ENCODE measurements around the gene NHSL1. TPM values are rescaled to one million over a fixed set of nuclear protein-coding genes. Genes with fewer than 3 reads are reported as not detected.

The NHSL1 gene
- total RNA-seq, 2 donors from 2014 or later = 82.8 to 94.8 TPM

GRCh38 chr6:138417493-138418117 lies 81.7 kb downstream of the NHSL1 start:
- DNase-seq = no peak
- no peak for TF ChIP-seq CTCF (IDR thresholded peaks at IDR 0.05)
- no peaks in the 10 kb centered on the region for H3K36me3 ChIP-seq
- no peak overlapping the region for H3K9ac ChIP-seq (ENCODE audit: low read depth in 2 of 2, low read length in 2 of 2)
- H3K27ac ChIP-seq = no peak overlapping the region
- no peaks in the 10 kb centered on the region for H3K27me3 ChIP-seq
- H3K9me3 ChIP-seq = no peaks in the 10 kb centered on the region
- H3K4me1 ChIP-seq = no peaks in the 10 kb centered on the region
- intact Hi-C loops (cut with DNase I) = no loop called here
- no peak overlapping the region for H3K4me3 ChIP-seq

- Histone ChIP-seq H3K27me3 (no peaks in the 10 kb centered on the region), H3K4me3 (no peak overlapping the region), H3K9ac (ENCODE audit: low read depth in 2 of 2, low read length in 2 of 2) (no peak overlapping the region), H3K9me3 (no peaks in the 10 kb centered on the region), H3K27ac (no peak overlapping the region), H3K36me3 (no peaks in the 10 kb centered on the region), H3K4me1 (no peaks in the 10 kb centered on the region)
- no peak for DNase-seq
- no peak for TF ChIP-seq CTCF (IDR thresholded peaks at IDR 0.05)
- intact Hi-C loops (cut with DNase I) = no loop called here
Observed at GRCh38 chr6:138416206-138416605, 83.1 kb downstream of the NHSL1 start.

DNA sequence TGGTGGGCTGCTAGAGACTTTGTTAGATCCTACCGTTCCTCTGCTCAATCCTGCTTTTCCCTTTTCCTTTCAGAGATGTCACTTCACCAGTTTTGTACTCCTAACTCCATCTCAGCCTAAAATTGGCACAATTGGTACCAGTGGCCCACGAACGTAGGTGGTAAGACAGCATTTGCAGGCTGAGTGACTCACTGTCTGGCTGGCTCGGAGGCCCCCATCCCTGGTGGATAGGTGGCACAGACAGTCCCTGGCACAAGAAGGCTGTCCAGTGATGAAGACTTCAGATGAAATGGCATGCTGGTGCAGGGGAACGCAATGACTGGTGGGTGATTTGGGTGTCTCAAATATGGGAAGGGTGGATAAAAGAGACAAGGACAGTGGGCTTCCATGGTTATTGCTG lies 84.2 kb downstream of the NHSL1 start:
- no peaks in the 10 kb centered on the region for H3K4me1 ChIP-seq
- H3K4me3 ChIP-seq = no peak overlapping the region
- DNase-seq = no peak
- H3K9me3 ChIP-seq = no peaks in the 10 kb centered on the region
- no peaks in the 10 kb centered on the region for H3K27me3 ChIP-seq
- intact Hi-C loops (cut with DNase I) = no loop called here
- H3K27ac ChIP-seq = no peak overlapping the region
- H3K9ac ChIP-seq (ENCODE audit: low read depth in 2 of 2, low read length in 2 of 2) = no peak overlapping the region
- no peaks in the 10 kb centered on the region for H3K36me3 ChIP-seq
- no peak for TF ChIP-seq CTCF (IDR thresholded peaks at IDR 0.05)

- no peaks in the 10 kb centered on the region for H3K27me3 ChIP-seq
- H3K27ac ChIP-seq = no peak overlapping the region
- H3K4me3 ChIP-seq = no peak overlapping the region
- H3K9me3 ChIP-seq = no peaks in the 10 kb centered on the region
- no peaks in the 10 kb centered on the region for H3K4me1 ChIP-seq
- H3K36me3 ChIP-seq = no peaks in the 10 kb centered on the region
- intact Hi-C loops (cut with DNase I) = no loop called here
- no peak for TF ChIP-seq CTCF (IDR thresholded peaks at IDR 0.05)
- DNase-seq = no peak
- H3K9ac ChIP-seq (ENCODE audit: low read depth in 2 of 2, low read length in 2 of 2) = no peak overlapping the region
Observed at GRCh38 chr6:138410972-138411880, 88.1 kb downstream of the NHSL1 start.

DNA sequence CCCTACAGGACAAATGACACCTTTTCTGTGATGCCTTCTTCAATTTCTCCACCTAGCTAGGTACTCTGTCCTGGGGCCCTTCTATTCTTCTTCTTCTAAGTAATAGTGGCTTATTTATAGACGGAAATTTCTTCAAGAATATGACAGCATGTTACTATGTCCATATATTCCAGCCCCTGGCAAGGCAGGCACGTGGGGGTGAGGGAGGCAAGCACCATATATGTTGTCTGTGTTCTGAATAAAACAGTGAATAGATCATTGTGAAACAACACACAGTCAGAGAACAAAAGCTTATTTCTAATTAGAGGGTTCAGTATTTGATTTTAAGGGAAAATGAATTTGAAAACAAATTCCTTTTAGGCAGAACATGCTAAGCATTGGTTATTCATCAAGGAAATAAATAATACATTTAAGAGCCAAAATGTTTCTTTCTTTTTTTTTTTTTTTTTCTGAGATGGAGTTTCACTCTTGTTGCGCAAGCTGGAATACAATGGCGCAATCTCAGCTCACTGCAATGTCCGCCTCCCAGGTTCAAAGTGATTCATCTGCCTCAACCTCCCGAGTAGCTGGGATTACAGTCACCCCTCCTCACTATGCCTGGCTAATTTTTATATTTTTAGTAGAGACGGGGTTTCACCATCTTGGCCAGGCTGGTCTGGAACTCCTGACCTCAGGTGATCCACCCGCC lies 89.1 kb downstream of the NHSL1 start:
- no peak for TF ChIP-seq CTCF (IDR thresholded peaks at IDR 0.05)
- Histone ChIP-seq H3K27me3 (no peaks in the 10 kb centered on the region), H3K36me3 (no peaks in the 10 kb centered on the region), H3K9me3 (no peaks in the 10 kb centered on the region), H3K4me1 (no peaks in the 10 kb centered on the region), H3K9ac (ENCODE audit: low read depth in 2 of 2, low read length in 2 of 2) (no peak overlapping the region), H3K27ac (no peak overlapping the region), H3K4me3 (no peak overlapping the region)
- intact Hi-C loops (cut with DNase I) = no loop called here
- DNase-seq = no peak
